H9 (cell line): ENCODE measurements around the gene PAMR1. TPM values are rescaled to one million over a fixed set of nuclear protein-coding genes. Genes with fewer than 3 reads are reported as not detected.

Experiments
- DNase-seq: peaks from one replicate; pipeline ENCODE4 v3.0.0-alpha.2; 2017
- H2AFZ ChIP-seq: one replicate; pipeline ENCODE4 v1.6.1; 2013; ENCODE audit warnings: mild to moderate bottlenecking, low read length, control low read depth, moderate library complexity
- H2AK5ac ChIP-seq: 2 replicates; pipeline ENCODE4 v1.6.1; 2013; ENCODE audit warnings: low read length, control low read depth, mixed read lengths; ENCODE audit not compliant: insufficient read length
- H2BK120ac ChIP-seq: one replicate; pipeline ENCODE4 v1.6.1; 2013; ENCODE audit warnings: low read depth, mild to moderate bottlenecking, low read length, control low read depth, inconsistent platforms; ENCODE audit not compliant: poor library complexity, severe bottlenecking
- H2BK12ac ChIP-seq: 2 replicates; pipeline ENCODE4 v1.6.1; 2013; ENCODE audit warnings: low read length, control low read depth, mixed read lengths, low read depth; ENCODE audit not compliant: insufficient read length
- H2BK15ac ChIP-seq: 2 replicates; pipeline ENCODE4 v1.6.1; 2013; ENCODE audit warnings: low read depth, low read length, control low read depth
- H2BK20ac ChIP-seq: one replicate; pipeline ENCODE4 v1.6.1; 2013; ENCODE audit warnings: low read depth, mild to moderate bottlenecking, low read length, control low read depth, inconsistent platforms; ENCODE audit not compliant: poor library complexity, severe bottlenecking
- H2BK5ac ChIP-seq: 2 replicates; pipeline ENCODE4 v1.6.1; 2013; ENCODE audit warnings: low read length, control low read depth, mixed read lengths; ENCODE audit not compliant: insufficient read length
- H3K14ac ChIP-seq: 2 replicates; pipeline ENCODE4 v1.6.1; 2013; ENCODE audit warnings: low read length, control low read depth; ENCODE audit not compliant: insufficient read depth
- H3K18ac ChIP-seq: 2 replicates; pipeline ENCODE4 v1.6.1; 2013; ENCODE audit warnings: low read depth, mild to moderate bottlenecking, mixed read lengths, low read length, control low read depth; ENCODE audit not compliant: insufficient read length
- H3K23ac ChIP-seq: 2 replicates; pipeline ENCODE4 v1.6.1; 2013; ENCODE audit warnings: low read length, control low read depth, mixed read lengths, low read depth; ENCODE audit not compliant: insufficient read length
- H3K23me2 ChIP-seq: 2 replicates; pipeline ENCODE4 v1.6.1; 2013; ENCODE audit warnings: low read depth, mild to moderate bottlenecking, mixed read lengths, low read length, control low read depth; ENCODE audit not compliant: insufficient read length, poor library complexity, severe bottlenecking
- H3K27ac ChIP-seq: 2 replicates; pipeline ENCODE4 v1.5.1; 2013; ENCODE audit warnings: low read length, control low read depth, mixed read lengths, low read depth; ENCODE audit not compliant: insufficient read length
- H3K27me3 ChIP-seq: 2 replicates; pipeline ENCODE4 v1.6.1; 2013; ENCODE audit warnings: low read length, control low read depth, inconsistent platforms; ENCODE audit not compliant: insufficient read depth
- H3K4ac ChIP-seq: 2 replicates; pipeline ENCODE4 v1.6.1; 2013; ENCODE audit warnings: low read depth, mild to moderate bottlenecking, control low read depth, inconsistent platforms, low read length, moderate library complexity
- H3K4me1 ChIP-seq: 2 replicates; pipeline ENCODE4 v1.6.1; 2013; ENCODE audit warnings: low read length, control low read depth, inconsistent platforms; ENCODE audit not compliant: insufficient read depth
- H3K4me2 ChIP-seq: 2 replicates; pipeline ENCODE4 v1.6.1; 2013; ENCODE audit warnings: low read length, control low read depth, mixed read lengths; ENCODE audit not compliant: insufficient read length, insufficient read depth
- H3K56ac ChIP-seq: 2 replicates; pipeline ENCODE4 v1.6.1; 2013; ENCODE audit warnings: low read depth, mild to moderate bottlenecking, mixed read lengths, low read length, control low read depth; ENCODE audit not compliant: insufficient read length
- H3K79me1 ChIP-seq: 2 replicates; pipeline ENCODE4 v1.6.1; 2013; ENCODE audit warnings: low read depth, mild to moderate bottlenecking, moderate library complexity, low read length, control low read depth, inconsistent platforms; ENCODE audit not compliant: insufficient read depth, poor library complexity, severe bottlenecking
- H3K79me2 ChIP-seq: 2 replicates; pipeline ENCODE4 v1.6.1; 2013; ENCODE audit warnings: low read length, control low read depth, inconsistent platforms; ENCODE audit not compliant: insufficient read depth
- H3K9ac ChIP-seq: 2 replicates; pipeline ENCODE4 v1.6.1; 2013; ENCODE audit warnings: low read length, control low read depth, mixed read lengths; ENCODE audit not compliant: insufficient read length; ENCODE audit errors: extremely low read depth
- H3K9me3 ChIP-seq: one replicate; pipeline ENCODE4 v1.6.1; 2013; ENCODE audit warnings: low read depth, low read length, inconsistent platforms; ENCODE audit not compliant: control insufficient read depth
- H3T11ph ChIP-seq: one replicate; pipeline ENCODE4 v1.6.1; 2013; ENCODE audit warnings: mild to moderate bottlenecking, low read length, control low read depth, inconsistent platforms
- H4K20me1 ChIP-seq: one replicate; pipeline ENCODE4 v1.6.1; 2013; ENCODE audit not compliant: control insufficient read depth, insufficient read length, insufficient read depth
- H4K5ac ChIP-seq: 2 replicates; pipeline ENCODE4 v1.6.1; 2013; ENCODE audit warnings: low read depth, mild to moderate bottlenecking, mixed read lengths, low read length, control low read depth; ENCODE audit not compliant: insufficient read length
- H4K8ac ChIP-seq: replicated peaks from 2 replicates; pipeline ENCODE4 v1.6.1; 2013; ENCODE audit warnings: low read length, control low read depth, mixed read lengths, low read depth; ENCODE audit not compliant: insufficient read length
- H4K91ac ChIP-seq: 2 replicates; pipeline ENCODE4 v1.6.1; 2013; ENCODE audit warnings: low read depth, mild to moderate bottlenecking, moderate library complexity, mixed read lengths, low read length, control low read depth; ENCODE audit not compliant: insufficient read length
- H3K27ac Mint-ChIP-seq, 3 experiments: 2 replicates in 2 of 3; 3 replicates in 1 of 3; pipeline ENCODE4 v1.8.0; 2020 to 2021; ENCODE audit warnings: mixed read lengths in 3 of 3, mild to moderate bottlenecking in 1 of 3, moderate library complexity in 1 of 3
- H3K27me3 Mint-ChIP-seq: 2 replicates; pipeline ENCODE4 v1.8.0; 2021; ENCODE audit warnings: low read depth, mild to moderate bottlenecking, moderate library complexity, mixed read lengths
- H3K36me3 Mint-ChIP-seq, 3 experiments: 2 replicates in 2 of 3; 3 replicates in 1 of 3; pipeline ENCODE4 v1.8.0; 2020 to 2021; ENCODE audit warnings: low read depth in 3 of 3, mixed read lengths in 3 of 3; ENCODE audit not compliant: insufficient read depth in 1 of 3
- H3K4me1 Mint-ChIP-seq, 2 experiments: 2 replicates each; pipeline ENCODE4 v1.8.0; 2020; ENCODE audit warnings: mixed read lengths in 2 of 2
- H3K4me3 Mint-ChIP-seq, 2 experiments: 2 replicates in 1 of 2; 3 replicates in 1 of 2; pipeline ENCODE4 v1.8.0; 2020 to 2021; ENCODE audit warnings: mild to moderate bottlenecking in 2 of 2, mixed read lengths in 2 of 2, moderate library complexity in 1 of 2
- H3K9me3 Mint-ChIP-seq, 2 experiments: 2 replicates in 1 of 2; 3 replicates in 1 of 2; pipeline ENCODE4 v1.8.0; 2020; ENCODE audit warnings: mild to moderate bottlenecking in 2 of 2, mixed read lengths in 2 of 2, moderate library complexity in 1 of 2
- CTCF ChIP-seq: fragments of 200-600 bp; sonication (generic); conservative IDR thresholded peaks from 3 replicates; pipeline ENCODE4 v1.8.0; 2021; ENCODE audit warnings: antibody characterized with exemption, mild to moderate bottlenecking
- WGBS: extraction: QIAGEN DNeasy Blood & Tissue Kit; methylation state at CpG from one replicate; pipeline ENCODE4 v1.1.7; 2013; ENCODE audit warnings: missing lambda C conversion rate, low lambda C conversion rate, mixed read lengths; ENCODE audit not compliant: insufficient read length; ENCODE audit errors: extremely low coverage; 5-methylcytosine and 5-hydroxymethylcytosine counted together
- total RNA-seq: library from RNA; stranded (reverse); gene quantifications from 2 replicates; pipeline ENCODE4 v1.2.1, GENCODE V29; 2021

The PAMR1 gene
- total RNA-seq, 1 experiment from 2014 or later, result 2.4 TPM

GRCh38 chr11:35539256-35539655 is 13.8 kb upstream of the PAMR1 start:
- Histone ChIP-seq H3K4me2 (no peak overlapping the region), H3K4ac (no peak overlapping the region), H2AK5ac (no peak overlapping the region), H2BK15ac (no peak overlapping the region), H3K14ac (no peak overlapping the region), H2AFZ (no peak overlapping the region), H2BK12ac (no peak overlapping the region), H2BK5ac (no peak overlapping the region), H3K23me2 (no peaks in the 10 kb centered on the region), H3K23ac (no peak overlapping the region), H4K91ac (no peak overlapping the region), H3K56ac (no peak overlapping the region), H3K9me3 (no peaks in the 10 kb centered on the region), H3K79me1 (no peaks in the 10 kb centered on the region), H2BK120ac (no peak overlapping the region), H4K20me1 (no peaks in the 10 kb centered on the region), H3K4me1 (no peaks in the 10 kb centered on the region; the same call in 1 of the 2 replicates), H4K8ac (no peak overlapping the region), H2BK20ac (no peak overlapping the region), H3K9ac (no peak overlapping the region), H3T11ph (no peak overlapping the region), H4K5ac (no peak overlapping the region), H3K18ac (no peak overlapping the region), H3K27ac (no peak overlapping the region), H3K79me2 (no peaks in the 10 kb centered on the region), H3K27me3 (no peaks in the 10 kb centered on the region)
- no peak for TF ChIP-seq CTCF
- no CpG with 5 or more reads among the region's 3 CpGs for WGBS
- no peaks in the 10 kb centered on the region; a peak in 1 of 5 replicates for H3K9me3 Mint-ChIP-seq
- no peaks in the 10 kb centered on the region for H3K36me3 Mint-ChIP-seq
- DNase-seq, result no peak
- H3K27ac Mint-ChIP-seq, result no peak overlapping the region; a peak in 1 of 7 replicates
- peaks cover 32 to 33% of the 10 kb centered on the region in 2 experiments for H3K4me1 Mint-ChIP-seq
- peaks cover 27% of the 10 kb centered on the region for H3K27me3 Mint-ChIP-seq
- H3K4me3 Mint-ChIP-seq, result no peak overlapping the region
